NCI-H2196 (cell line): ENCODE results near the gene BMAL2.

ENCODE experiments used
- DNase-seq: peaks from one replicate; lab custom pipeline; 2025; ENCODE audit not compliant: unreplicated experiment; lab: John Stamatoyannopoulos, UW

Gene BMAL2

DNA sequence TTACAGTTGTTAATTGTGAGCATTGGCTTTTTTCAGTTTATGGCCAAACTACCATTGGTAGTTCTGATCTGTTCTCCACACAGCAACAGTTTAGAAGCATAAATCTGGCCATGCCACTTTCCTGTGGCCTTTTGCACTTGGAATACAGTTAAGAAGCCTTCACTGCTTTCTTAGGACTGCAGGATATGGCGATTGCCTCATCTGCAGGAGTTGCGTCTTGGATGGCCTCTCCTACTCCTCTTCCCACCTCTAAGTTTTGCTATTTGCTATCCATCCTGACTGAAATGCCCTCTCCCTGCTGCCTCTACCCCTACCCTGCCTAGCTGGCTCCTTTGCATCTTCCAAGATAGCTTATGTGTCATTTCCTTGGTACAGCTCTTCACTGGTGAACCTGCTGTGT, 12.8 kb upstream of the BMAL2 start:
- DNase-seq = no peak

DNA sequence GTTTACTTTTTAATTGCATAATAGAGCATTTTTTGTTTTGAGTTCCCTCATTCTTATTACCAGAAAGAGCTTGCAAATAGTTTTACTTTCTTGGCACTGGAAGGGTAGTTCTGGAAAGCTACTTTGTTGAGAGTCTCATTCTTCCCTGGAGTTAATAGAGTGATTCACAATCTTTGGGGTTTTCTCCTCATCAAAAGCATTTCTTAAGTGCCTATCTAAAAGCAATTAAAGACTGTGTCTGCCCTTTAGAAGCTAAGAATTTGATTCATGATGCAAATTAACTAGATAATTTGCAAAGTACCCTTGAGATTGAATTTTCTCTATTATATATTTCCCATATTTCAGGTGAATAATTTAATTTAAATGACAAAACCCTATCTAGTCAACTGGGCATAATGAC, 8.1 kb upstream of the BMAL2 start:
- no peak for DNase-seq

DNA sequence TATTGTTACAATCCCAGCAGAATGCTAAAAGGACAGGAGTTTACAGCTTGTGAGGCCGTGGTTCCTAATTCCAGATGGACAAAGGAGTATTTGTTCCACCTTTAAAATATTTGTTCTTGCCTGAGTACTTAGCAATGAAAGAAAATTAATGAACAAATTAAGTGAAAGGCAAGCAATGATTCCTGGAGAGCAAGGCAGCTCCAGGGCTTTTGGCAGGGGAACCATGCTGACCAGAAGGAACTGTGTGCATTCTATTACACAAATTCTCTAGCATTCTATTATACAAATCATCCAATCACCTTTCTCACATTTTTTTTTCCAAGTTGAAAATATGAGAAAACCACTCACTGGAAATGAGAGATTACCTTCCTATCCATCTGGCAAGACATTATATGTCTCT, 1.8 kb upstream of the BMAL2 start:
- DNase-seq = no peak

GRCh38 chr12:27331291-27331926, 1.2 kb upstream of the BMAL2 start:
- DNase-seq = no peak

- DNase-seq = no peak
Observed at GRCh38 chr12:27331927-27332324, 710 bp upstream of the BMAL2 start.

- DNase-seq = no peak
Observed at GRCh38 chr12:27332407-27332713, 276 bp upstream of the BMAL2 start.

GRCh38 chr12:27333403-27334009, 870 bp downstream of the BMAL2 start:
- peak; percentile 59 for DNase-seq

DNA sequence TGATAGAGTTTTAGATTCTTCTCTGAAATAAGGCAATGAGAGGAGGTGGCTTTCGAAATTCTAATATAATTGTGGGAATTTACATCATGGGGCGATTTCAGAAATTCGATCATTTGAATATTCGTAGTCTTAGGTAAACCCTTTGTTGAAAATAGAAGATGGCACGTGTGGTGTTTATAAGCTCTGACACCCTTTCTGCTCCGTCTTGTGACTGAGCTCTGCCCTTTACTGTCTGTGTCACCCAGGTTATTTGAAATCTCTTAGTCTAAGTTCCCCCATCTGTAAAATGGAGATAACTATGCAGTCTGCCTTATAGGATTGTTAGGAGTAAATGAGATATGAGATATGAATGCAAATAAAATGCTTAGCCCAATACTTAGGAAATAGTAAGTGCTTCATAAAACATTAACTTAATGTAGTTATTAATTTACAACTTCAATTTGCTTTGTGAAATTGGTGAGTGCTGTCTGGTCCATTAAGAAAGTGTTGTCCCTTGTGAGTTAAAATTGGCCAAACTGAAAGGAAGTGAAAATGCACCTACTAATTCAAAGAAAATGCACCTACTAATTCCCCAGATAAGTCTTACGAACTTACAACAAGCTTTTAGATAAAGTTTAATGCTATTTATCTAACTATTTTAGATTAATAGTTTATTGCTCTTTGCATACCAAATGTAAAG, 1.5 kb downstream of the BMAL2 start:
- DNase-seq = no peak

DNA sequence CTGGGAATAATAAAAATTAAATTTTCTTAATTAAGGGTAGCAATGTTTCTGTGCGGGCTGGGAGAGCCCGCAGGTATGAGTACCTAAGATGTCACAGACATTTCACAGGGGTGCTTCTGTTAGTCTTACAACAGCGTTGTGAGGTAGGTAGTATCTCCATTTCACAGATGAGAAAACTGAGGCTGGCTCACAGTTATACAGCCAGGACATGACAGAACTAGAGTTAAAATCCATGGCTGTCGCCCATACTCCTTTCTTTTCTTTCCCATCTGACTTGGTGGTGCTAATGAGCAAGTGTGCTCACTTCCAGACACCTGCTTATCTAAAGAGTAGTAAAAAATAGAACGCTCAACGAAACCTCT, 2.1 kb downstream of the BMAL2 start:
- no peak for DNase-seq

DNA sequence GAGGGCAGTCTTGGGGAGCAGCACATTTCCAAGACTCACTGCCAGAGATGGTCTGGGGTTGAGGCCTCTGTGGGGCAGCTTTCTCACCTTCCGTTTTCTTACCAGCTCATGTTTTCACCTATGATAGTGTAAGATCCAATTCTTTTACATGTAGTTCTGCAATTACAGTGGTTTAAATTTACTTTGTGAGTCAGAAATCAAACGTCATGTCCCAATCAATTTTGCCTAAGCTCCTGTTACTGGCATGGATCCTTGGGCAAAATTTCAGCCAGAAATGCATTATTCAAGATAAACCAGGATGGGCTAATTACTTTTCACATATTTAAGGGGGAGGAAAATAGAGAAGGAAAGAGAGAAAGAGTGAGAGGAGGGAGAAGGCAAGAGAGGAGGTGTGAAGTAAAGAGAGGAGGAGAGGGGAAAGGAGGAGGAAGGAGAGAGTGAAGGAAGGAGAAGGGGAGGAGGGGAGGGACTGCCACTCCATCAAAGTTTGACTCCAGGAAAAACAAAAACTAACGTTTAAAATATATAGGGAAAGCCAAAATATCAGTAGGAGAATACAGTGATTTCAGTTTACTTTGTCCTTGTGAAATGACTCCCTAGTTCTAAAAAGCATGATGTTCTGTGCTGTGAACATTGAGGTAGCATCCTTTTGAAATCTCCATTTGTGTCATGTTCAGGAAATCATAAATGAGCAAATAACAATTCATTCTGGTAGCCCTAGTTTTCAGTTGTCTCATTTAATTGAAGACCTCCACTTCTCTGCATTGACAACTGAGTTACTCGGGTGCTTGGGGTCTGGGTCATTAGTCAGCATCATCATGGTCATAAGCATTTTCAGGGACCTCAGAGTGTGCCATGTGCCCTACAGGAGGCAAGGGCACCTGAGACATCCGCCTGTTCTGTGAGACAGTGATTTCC, 3.0 kb downstream of the BMAL2 start:
- no peak for DNase-seq

DNA sequence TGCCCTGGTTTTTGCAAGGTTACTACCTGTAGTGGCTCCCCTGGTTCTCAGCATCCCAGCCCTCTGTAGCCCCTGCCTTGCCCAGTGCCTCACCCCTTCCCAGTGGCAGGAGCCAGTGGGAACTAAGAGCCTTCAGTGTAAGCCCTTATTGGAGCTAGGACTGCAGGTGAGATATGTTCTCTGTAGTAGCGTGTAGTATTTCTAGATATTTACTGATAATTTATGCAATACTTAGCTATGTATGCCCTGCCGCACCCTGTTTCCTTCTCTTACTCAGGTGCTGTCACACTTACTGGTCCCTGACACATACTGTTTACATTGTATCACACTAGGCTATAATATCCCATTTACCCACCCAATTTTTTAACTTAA, 3.6 kb downstream of the BMAL2 start:
- DNase-seq = no peak

DNA sequence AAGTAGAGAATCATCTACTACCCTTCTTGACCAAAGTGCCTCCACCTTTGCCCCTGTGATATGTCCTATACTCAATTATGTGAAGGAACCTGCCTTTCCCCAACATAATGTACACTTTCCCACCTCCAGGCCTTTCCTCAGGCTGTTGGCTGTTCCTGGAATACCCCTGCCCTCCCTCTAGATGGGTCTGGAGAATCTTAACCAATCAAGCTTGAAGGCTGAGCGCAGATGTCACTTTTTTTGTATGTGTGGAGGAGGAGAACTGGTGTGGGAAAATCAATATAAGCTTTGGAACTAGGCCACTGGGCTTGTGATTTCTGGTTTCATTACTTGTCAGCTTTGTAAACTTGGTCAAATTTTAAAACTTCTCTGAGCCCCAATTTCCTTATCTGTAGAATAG, 4.7 kb downstream of the BMAL2 start:
- no peak for DNase-seq

DNA sequence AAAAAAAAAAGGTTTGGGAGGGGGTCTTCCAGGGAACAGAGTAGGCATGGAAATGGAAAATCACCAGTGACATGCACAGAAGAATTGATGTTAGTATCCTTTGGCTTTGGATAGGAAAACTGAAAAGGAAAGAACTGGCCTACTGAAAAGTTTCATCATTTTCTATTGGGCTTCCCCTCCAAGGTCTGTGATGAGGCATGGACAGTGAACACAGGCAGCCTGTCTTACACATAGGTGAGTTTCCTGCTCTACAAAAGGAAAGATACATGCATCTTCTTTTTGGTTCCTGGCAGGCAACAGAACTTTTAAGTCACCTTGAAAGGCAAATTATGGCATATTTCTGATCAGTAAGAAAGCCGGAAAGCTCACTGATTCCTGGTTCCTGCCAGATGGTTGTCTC, 5.8 kb downstream of the BMAL2 start:
- DNase-seq = no peak

GRCh38 chr12:27340971-27341370, 8.3 kb downstream of the BMAL2 start:
- DNase-seq = no peak

GRCh38 chr12:27342536-27342935, 9.9 kb downstream of the BMAL2 start:
- no peak for DNase-seq

DNA sequence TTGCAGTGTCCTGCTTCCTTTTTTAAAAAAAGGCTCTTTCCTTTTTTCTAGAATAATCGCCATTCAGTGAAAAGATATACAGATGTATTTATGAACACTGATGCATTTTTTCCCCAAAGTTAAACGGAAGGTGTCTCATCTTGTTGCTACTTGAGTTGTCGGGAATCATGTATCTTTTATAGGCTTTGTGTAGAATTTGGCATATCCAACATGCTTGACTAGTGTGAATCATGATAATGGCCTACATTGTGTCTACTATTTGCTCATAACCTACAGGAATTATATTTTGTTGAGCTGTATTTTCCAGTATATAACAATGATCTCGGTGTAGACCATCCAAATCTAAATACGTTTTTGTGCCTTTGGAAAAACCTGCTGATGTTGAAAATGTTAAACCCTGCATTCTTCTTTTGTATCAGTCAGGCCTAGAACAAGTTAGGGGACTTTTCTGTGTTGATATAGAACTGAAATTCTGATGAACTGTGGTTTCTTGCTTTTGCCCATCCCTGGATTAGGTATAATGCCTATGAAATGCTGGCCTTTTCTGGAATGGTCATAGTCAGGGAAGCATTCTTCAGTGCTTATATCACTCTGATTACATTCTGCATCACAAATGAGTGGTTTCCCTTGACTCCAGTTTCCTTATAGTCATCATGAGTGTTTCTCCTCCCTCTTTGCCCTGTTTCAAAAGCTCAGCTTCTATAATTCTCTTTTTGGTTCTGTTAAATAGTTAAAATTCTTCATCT, 10.8 kb downstream of the BMAL2 start:
- DNase-seq = no peak

DNA sequence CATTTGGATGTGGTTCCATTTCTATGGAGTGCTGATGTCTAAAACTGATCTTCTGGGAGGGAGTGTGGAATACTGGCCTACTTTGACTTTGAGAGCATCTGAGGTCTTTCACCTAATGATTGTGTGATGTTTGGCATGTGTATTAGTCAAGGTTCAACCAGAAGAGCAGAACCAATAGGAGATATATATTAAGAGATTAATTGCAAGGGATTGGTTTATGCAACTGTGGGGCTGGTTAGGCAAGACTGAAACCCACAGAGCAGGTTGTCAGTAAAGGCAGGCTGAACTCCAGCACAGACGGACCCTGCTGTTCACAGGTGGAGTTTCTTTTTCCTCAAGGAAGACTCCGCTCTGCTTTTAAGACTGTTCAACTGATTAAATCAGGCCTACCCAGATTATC, 11.6 kb downstream of the BMAL2 start:
- DNase-seq = no peak

DNA sequence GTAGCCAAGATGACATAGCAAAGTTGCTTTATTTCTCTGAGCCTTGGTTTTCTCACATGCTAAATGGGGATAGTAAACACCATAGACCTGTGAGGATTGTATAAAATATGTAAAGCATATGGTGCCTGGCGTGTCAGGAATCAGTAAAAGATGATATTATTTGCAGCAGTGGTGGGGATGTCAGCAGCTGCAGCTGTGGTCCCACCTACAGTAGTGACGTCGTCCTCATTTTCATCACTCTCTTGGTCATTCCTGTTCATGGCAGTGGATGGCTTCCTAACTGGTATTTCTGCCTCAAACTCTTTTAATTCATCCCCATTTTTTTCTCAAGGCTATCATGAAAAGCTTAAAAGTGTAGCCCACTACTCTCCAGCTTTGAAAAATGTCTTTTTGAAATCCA, 12.1 kb downstream of the BMAL2 start:
- DNase-seq = no peak

GRCh38 chr12:27345376-27345775, 12.7 kb downstream of the BMAL2 start:
- no peak for DNase-seq

- no peak for DNase-seq
Observed at GRCh38 chr12:27347779-27348178, 15.1 kb downstream of the BMAL2 start.

DNA sequence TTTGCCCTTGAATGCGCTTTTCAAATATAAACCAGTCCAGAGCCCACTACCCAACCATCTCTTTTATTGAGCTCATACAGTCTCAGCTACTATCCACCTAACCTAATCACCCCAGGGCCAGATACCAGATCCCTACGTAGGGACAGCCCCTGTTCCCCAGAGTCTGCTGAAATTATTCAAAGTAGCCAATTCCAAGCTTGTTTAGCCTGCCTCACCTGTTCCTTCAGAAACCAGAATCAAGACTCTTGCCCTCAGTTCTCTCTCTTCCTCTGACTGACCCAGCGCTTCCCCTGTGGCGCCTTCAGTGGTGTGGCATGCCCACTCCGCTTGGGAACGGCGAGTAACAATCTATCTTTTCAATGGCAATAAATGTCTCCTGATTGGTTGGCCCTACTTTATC, 18.8 kb downstream of the BMAL2 start:
- no peak for DNase-seq
